ENCODE measurements around the gene PIM1.
"Not testable (repeated sequence)": the region's sequence is repeated elsewhere in the genome, so short reads cannot be mapped to it uniquely, and the experiment has no call there.

DNA sequence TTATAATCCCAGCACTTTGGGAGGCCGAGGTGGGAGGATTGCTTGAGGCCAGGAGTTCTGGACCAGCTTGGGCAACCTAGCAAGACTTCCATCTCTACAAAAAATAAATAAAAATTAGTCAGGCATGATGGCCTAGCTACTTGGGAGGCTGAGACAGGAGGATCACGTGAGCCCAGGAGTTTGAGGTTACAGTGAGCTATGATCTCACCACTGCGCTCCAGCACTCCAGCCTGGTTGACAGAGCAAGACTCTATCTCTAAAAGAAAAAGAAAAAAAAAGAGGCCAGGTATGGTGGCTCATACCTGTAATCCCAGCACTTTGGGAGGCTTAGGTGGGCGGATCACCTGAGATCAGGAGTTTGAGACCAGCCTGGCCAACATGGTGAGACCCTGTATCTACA, 10.7 kb downstream of the PIM1 start:
- TF ChIP-seq POLR2A, TAF1 (IDR thresholded peaks at IDR 0.05; ENCODE audit: low read depth, low read length): not testable (repeated sequence)
